CD4-positive, alpha-beta T cell (primary cell): ENCODE data around the gene NHLRC3. TPM values are rescaled to one million over a fixed set of nuclear protein-coding genes. Genes with fewer than 3 reads are reported as not detected.

Source experiments
- ATAC-seq: fragments of 200-7000 bp; cut with Tn5 transposase; one replicate; pipeline ENCODE4 v1.10.0; 2022; ENCODE audit warnings: mild to moderate bottlenecking; ENCODE audit not compliant: poor library complexity
- CTCF ChIA-PET: fragments of 350-600 bp; sonication (Branson Sonifier 250); formaldehyde crosslinking; loops from one replicate; lab custom pipeline; 2021; ENCODE audit warnings: antibody characterized with exemption, inconsistent platforms; lab: Charles Lee
- POLR2A ChIA-PET: fragments of 350-600 bp; sonication (Branson Sonifier 250); formaldehyde crosslinking; loops from one replicate; lab custom pipeline; 2021; ENCODE audit warnings: antibody characterized with exemption, inconsistent platforms; lab: Charles Lee
- DNase-seq, 14 experiments: peaks; one replicate each; pipeline ENCODE4 v3.0.0-alpha.2; 2013 to 2020; ENCODE audit warnings: mixed read lengths in 2 of 14
- H3K27ac ChIP-seq, 2 donors: one replicate each; pipeline versions ENCODE4 v1.5.1 to v1.7.0; 2013; ENCODE audit warnings: low read length in 2 of 2, low read depth in 1 of 2, mild to moderate bottlenecking in 1 of 2
- H3K27me3 ChIP-seq, 2 experiments: 1 replicate in 1 of 2; 2 replicates in 1 of 2; pipeline versions ENCODE4 v1.6.1 to v1.7.0; 2013; ENCODE audit warnings: low read length in 2 of 2, control low read depth in 1 of 2, mild to moderate bottlenecking in 1 of 2, moderate library complexity in 1 of 2; ENCODE audit not compliant: insufficient read depth in 2 of 2, control insufficient read depth in 1 of 2
- H3K36me3 ChIP-seq: one replicate; pipeline ENCODE4 v1.6.1; 2013; ENCODE audit warnings: low read length, control low read depth; ENCODE audit not compliant: insufficient read depth
- H3K4me1 ChIP-seq: one replicate; pipeline ENCODE4 v1.6.1; 2013; ENCODE audit warnings: low read length, control low read depth; ENCODE audit not compliant: insufficient read depth
- H3K4me3 ChIP-seq: one replicate; pipeline ENCODE4 v1.5.1; 2013; ENCODE audit warnings: mild to moderate bottlenecking, low read length, moderate library complexity
- H3K9me3 ChIP-seq, 2 experiments: 1 replicate in 1 of 2; 2 replicates in 1 of 2; pipeline versions ENCODE4 v1.6.1 to v1.7.0; 2013; ENCODE audit warnings: low read length in 2 of 2, mild to moderate bottlenecking in 2 of 2, control low read depth in 1 of 2, moderate library complexity in 1 of 2; ENCODE audit not compliant: control insufficient read depth in 1 of 2, insufficient read depth in 1 of 2
- H3K27ac Mint-ChIP-seq: one replicate; pipeline ENCODE4 v1.8.0; 2020; ENCODE audit warnings: mixed read lengths
- H3K27me3 Mint-ChIP-seq: one replicate; pipeline ENCODE4 v1.8.0; 2021; ENCODE audit warnings: mixed read lengths
- H3K36me3 Mint-ChIP-seq: one replicate; pipeline ENCODE4 v1.8.0; 2021; ENCODE audit warnings: low read depth, mixed read lengths
- H3K4me1 Mint-ChIP-seq: one replicate; pipeline ENCODE4 v1.8.0; 2021; ENCODE audit warnings: low read depth, mixed read lengths
- H3K4me3 Mint-ChIP-seq: one replicate; pipeline ENCODE4 v1.8.0; 2020; ENCODE audit warnings: mild to moderate bottlenecking, mixed read lengths
- H3K9me3 Mint-ChIP-seq: one replicate; pipeline ENCODE4 v1.8.0; 2020; ENCODE audit warnings: mixed read lengths
- intact Hi-C, 2 experiments: fragments of 100-400 bp; cut with DNase I in 1 of 2; cut with micrococcal nuclease in 1 of 2; formaldehyde crosslinking; loops; one replicate each; pipeline versions ENCODE4 v1.15.1 to v1.9.0; 2023 to 2025; cut with DNase I, micrococcal nuclease
- total RNA-seq, 174 experiments: library from RNA in 2 of 174; stranded (reverse) in 2 of 174; gene quantifications; one replicate each; pipeline ENCODE4 v1.2.3 and lab custom pipeline; 2021 to 2026
- TF ChIP-seq, protein P1 (sequence below): fragments of 200-600 bp; IDR thresholded peaks from one replicate; pipeline ENCODE4 v1.8.0; 2022; ENCODE audit warnings: antibody characterized with exemption, mild to moderate bottlenecking

NHLRC3 gene
- total RNA-seq, 2 experiments from 2014 or later: 3.9 to 5.9 TPM

GRCh38 chr13:39099231-39099630, 61.0 kb downstream of the NHLRC3 start:
- Mint-ChIP-seq H3K27me3 (no peaks in the 10 kb centered on the region), H3K36me3 (no peaks in the 10 kb centered on the region), H3K9me3 (no peaks in the 10 kb centered on the region), H3K4me3 (no peak overlapping the region), H3K27ac (no peak overlapping the region), H3K4me1 (peaks cover 11% of the 10 kb centered on the region)
- TF ChIP-seq, protein P1, sequence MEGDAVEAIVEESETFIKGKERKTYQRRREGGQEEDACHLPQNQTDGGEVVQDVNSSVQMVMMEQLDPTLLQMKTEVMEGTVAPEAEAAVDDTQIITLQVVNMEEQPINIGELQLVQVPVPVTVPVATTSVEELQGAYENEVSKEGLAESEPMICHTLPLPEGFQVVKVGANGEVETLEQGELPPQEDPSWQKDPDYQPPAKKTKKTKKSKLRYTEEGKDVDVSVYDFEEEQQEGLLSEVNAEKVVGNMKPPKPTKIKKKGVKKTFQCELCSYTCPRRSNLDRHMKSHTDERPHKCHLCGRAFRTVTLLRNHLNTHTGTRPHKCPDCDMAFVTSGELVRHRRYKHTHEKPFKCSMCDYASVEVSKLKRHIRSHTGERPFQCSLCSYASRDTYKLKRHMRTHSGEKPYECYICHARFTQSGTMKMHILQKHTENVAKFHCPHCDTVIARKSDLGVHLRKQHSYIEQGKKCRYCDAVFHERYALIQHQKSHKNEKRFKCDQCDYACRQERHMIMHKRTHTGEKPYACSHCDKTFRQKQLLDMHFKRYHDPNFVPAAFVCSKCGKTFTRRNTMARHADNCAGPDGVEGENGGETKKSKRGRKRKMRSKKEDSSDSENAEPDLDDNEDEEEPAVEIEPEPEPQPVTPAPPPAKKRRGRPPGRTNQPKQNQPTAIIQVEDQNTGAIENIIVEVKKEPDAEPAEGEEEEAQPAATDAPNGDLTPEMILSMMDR: no peak
- DNase-seq (no peak), ATAC-seq (no peak)
- Histone ChIP-seq H3K27me3 (no peaks in the 10 kb centered on the region), H3K36me3 (no peaks in the 10 kb centered on the region), H3K4me1 (no peaks in the 10 kb centered on the region), H3K27ac (no peak overlapping the region), H3K9me3 (no peaks in the 10 kb centered on the region), H3K4me3 (no peak overlapping the region)
- POLR2A ChIA-PET: no interaction called here
- CTCF ChIA-PET: no interaction called here
- intact Hi-C loops: no loop called here

Other genes with a start within 250 kb of the NHLRC3 start
- not detected for gene STOML3, start 47.6 kb upstream of the NHLRC3 start, total RNA-seq
- gene PROSER1, start 367 bp upstream of the NHLRC3 start, total RNA-seq: 10 to 100 TPM; 29.3 to 35.3 TPM